ENCODE data around the gene AQP7.
"Not testable (repeated sequence)": the region's sequence is repeated elsewhere in the genome, so short reads cannot be mapped to it uniquely, and the experiment has no call there.

Gene AQP7

GRCh38 chr9:33402371-33402770, at the start of gene AQP7:
AQP7 (minus strand) TSS chr9:33402568; CDS start chr9:33401262, 1,306 bp downstream.
- DNase-seq (ENCODE audit: low read depth in 2 of 2), result not testable (repeated sequence)

DNA sequence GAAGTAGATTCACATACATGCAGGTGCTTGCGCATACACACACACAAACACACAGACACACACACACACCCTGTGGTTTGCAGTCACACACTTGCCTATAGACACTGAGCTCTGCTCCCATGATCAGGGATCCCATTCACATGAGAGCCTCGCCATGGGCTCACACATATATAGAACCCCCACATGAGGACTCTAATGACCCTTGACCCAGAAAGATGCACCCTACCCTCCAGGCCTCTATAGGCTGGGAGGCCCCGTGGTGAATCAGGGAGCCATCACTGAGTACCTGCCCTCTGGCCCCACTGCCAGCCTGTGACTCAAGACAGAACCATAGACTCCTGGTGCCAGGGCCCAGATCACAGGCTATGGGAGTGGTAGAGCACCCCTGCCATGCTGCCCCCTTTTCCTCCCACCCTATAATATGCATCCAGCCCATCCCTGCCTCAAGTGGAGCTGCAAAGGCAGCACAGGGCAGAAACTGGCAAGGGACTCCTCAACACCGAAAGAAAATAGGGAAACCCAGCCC, 48.3 kb upstream of the AQP7 start:
- no peak for DNase-seq (ENCODE audit: low read depth in 2 of 2)

- no peak for DNase-seq (ENCODE audit: low read depth in 2 of 2)
Measured at GRCh38 chr9:33449715-33450114, 47.3 kb upstream of the AQP7 start.

GRCh38 chr9:33447799-33448553, 45.6 kb upstream of the AQP7 start:
- no peak for DNase-seq (ENCODE audit: low read depth in 2 of 2)

DNA sequence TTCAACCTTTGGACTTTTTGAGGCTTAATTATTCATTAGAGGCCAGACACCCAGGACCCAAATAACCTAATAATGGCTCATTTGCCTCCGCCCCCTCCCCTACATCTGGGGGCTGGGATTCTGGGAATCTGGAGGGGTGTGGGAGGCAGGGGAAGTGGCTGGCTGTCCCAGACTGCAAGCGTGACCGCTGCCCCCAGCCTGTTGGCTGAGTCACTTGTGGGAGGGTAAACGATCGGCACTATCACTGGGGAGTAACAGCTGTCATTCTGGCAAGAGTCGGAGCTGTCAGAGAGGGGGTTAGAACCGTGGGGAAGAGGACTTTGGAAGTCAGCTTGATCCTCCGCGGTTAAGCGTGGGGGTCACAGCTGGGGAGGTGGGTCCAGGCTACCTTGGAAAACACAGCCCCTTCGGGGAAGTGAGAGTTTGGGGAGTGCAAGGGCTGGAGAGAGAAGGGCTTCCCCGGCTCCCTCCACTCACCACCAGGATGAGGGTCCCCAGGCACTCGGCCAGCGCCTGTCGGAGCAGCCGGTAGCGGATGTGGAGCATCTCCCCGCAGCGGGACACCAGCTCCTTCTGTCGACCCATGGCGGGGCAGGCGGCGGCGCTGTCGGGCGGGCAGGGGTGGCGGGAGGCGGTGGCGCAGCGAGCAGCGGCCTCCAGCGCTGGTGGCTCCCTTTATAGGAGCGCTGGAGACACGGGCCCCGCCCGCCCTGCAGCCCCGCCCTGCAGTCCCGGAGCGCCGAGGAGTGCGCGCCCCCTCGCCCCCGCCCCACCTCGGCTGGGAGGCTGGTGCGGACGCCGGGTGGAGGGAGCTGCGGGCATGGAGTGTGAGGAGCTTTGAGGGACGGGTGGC, 44.8 kb upstream of the AQP7 start, which contains the start of gene AQP3:
Gene AQP3, minus strand, starts transcription at position 648 of the 853 bp plus-strand sequence. Its CDS starts 63 bp downstream, at position 585.
- peak; percentile 38 to 52 for DNase-seq (ENCODE audit: low read depth in 2 of 2)

DNA sequence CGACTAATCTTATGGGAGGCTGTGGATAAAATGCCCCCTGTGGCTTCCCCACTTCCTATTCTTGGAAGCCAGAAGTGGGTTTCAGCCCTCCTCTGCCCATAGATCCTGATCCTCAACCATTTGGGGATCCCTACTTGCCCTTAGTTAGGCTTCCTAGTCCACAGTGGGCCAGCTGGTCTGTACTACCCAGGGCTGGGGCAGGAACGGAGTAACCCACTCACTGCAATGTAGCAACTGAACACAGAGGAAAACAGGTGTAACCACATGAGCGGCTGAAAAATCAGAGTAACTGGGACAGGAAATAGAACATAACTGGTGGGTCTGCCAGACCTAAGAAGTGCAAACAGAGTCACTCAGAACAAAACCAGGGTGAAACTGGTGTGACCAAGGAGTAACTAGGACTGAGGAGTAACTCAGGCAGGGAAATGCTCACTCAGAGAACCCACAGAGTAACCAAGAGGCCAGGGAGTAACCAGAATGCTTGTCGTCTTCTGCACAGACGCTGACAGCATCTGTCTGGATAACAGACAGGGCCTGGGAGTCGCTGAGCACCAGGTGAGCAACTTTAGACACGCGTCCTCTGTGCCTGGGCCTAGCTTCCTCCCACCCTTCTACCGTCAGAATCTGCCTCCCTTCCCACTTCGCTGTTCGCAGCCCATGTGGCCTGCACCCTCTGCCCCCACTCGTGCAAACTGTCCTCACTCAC, 44.0 kb upstream of the AQP7 start:
- DNase-seq (ENCODE audit: low read depth in 2 of 2), result peak; percentile 8 to 14

DNA sequence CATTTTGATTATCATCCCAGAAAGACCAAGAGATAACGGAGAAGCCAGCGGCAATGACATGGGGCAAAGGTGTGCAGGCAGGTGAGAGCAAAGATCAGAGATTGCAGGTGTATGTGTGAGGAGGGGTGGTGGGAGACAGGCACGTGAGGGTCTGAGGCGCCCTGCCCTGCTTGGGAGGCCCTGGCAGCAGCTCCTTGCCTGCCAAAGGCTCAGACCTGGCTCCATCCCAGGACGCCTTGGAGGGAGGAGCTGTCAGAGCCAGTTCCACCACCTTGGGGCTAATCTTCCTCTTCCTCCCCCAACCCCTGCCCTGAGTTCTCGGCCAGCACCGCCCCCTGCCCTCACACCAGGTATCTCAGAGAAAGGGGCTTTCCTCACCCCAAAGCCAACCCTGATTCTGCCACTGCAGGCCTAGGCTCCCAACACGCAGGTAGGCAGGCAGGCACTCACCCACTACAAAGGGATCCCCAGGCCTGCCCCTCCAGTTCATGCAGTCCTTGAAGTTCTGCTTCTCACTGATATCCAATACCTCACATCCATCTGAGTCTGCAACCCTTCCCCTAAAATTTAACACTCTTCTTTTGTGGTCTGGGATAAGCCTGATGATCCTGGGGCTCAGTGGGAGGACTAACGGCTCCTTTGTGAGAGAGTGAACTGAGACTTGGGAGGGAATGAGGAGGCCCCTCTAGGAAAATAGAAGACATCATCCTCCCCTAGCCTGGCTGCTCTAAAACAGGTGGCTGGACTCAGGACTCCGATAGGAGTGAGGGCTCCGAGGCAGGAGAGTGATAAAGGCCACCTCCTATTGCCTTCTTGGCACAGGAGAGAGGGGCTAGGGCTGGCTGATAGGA, 43.2 kb upstream of the AQP7 start:
- no peak for DNase-seq (ENCODE audit: low read depth in 2 of 2)

DNA sequence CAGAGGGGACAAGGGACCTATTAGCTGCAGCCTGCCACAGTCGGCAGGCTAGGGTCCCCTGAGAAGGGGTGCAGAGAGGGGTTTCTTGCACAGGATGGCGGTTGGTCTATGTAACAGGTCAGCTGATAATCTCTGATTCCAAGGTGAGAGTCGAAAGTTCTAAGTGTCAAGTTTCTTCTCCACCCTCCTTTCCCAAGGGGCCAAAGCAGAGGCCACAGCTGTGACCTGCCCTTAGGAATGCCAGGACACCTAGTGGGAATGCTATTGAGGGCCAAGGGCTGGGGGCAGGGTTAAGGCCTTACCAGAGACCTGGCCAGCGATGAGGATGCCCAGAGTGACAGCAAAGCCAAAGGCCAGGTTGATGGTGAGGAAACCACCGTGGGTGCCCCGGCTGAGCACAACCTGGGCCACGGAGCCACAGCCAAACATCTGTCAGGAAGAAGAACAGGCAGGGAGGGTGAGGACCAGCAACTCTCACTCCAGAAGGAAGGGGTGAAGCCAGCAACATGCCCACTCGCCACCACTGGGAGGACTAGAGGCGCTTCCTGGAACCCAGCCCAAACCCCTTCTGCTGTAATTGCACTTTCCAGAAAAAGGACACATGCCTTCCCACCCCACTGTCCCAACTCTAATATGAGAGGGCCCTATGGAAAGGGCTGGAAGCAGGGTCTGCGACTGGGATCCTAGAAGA, 41.2 kb upstream of the AQP7 start:
- DNase-seq (ENCODE audit: low read depth in 2 of 2), result no peak

- no peak for DNase-seq (ENCODE audit: low read depth in 2 of 2)
Measured at GRCh38 chr9:33443047-33443446, 40.7 kb upstream of the AQP7 start.

DNA sequence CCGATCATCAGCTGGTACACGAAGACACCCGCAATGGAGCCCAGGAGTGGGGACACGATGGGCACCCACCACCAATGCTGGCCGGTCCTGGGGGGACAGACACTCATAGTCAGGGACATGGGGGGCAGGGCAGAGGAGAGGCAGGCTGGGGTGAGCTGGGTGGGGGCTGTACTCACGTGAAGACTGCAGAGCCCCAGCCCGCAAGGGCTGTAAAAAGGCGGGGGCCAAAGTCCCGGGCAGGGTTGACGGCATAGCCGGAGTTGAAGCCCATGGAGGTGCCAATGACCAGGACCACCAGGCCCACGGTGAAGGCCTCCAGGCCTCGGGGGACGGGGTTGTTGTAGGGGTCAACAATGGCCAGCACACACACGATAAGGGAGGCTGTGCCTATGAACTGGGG, 39.8 kb upstream of the AQP7 start:
- no peak for DNase-seq (ENCODE audit: low read depth in 2 of 2)

DNA sequence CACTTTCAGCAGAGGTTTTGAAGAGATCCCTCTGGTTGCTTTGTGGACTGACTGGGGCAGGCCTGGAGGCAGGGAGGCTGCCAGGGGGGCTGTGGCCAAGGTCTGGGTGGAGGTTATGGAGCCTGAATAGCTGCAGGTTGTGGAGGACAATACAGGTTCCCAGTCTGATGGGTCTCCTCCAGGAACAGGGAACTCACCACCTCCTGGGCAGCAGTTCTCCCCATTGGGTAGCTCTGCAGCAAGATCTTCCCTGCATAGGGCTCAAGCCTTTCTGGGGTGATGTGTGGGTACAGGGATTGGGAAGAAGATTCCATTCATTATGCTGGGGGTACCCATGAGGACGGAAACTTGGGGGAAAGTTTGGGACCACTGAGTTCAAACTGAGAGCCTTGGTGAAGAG, 38.2 kb upstream of the AQP7 start:
- no peak for DNase-seq (ENCODE audit: low read depth in 2 of 2)

GRCh38 chr9:33440204-33440603, 37.8 kb upstream of the AQP7 start:
- DNase-seq (ENCODE audit: low read depth in 2 of 2), result no peak

DNA sequence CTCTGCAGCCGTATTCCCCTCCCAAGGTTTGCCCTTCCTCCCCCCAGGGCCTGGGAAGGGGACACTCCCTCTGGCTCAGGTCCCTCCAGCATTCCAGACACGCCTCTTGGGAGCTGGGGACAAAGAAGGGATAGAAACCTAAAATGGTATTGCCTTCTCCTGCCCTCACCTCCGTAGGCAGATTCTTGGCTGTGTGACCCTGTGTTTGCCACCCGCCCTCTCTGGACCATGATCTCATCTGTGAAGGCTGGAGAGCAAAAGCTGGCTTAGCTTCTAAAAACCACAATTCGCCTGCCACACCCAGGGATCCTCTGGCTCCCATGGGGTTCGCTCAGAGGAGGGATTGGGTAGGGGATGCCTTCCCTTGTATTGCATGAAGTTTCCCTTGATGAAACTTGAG, 37.4 kb upstream of the AQP7 start:
- DNase-seq (ENCODE audit: low read depth in 2 of 2), result no peak

DNA sequence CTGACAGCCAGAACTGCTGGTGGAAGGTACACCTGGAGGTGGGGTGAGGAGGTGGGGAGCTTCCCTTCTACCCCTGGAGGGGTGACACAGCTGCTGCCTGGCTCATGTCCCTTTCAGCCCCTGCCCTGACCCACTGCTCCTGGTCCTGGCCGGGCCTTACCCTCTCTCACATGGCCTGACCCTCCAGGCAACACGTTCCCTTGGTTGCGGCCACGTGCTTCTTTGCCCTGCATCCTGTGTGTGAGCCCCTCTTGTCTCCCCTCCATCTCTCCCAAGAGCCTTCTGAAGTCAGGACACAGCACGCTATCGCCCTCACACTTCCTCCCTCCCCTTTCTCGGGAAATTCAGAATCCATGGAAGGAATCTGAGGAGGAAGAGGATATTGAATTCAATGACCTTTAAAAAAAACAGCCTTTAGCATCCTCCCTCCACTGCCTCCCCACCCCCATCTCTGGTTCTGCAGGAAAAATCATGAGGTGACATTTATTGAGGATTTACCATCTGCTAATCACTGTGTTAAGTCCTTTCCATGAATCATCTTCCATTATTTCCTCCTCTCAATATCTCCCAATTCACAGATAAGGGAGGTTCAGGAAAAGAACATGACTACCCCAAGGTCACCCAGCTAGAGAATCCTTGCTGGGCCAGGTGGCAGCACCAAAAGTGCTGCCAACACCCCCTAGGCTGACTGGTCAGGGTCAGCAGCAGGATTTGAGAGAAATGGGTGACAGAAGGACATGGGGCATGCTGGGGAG, 36.7 kb upstream of the AQP7 start:
- no peak for DNase-seq (ENCODE audit: low read depth in 2 of 2)

DNA sequence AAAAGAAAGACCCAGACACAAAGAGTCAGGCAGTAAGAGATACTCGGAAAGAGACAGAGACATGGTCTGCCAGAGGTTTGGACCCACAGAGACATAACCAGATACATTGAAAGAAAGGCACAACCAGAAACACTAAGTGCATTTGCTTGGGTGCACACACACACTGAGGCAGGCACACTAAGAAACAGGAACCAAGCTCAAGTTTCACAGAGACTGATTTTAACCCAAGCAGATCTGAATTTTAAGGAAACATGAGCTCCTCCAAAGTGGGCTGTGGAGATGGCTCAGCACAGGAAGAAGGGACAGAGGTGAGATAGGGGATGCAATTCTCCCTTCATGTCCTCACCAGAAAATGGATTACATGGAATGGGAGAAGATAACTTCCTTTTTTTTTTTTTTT, 35.5 kb upstream of the AQP7 start:
- no peak for DNase-seq (ENCODE audit: low read depth in 2 of 2)

GRCh38 chr9:33437205-33437604, 34.8 kb upstream of the AQP7 start:
- DNase-seq (ENCODE audit: low read depth in 2 of 2), result no peak

- DNase-seq (ENCODE audit: low read depth in 2 of 2), result no peak
Measured at GRCh38 chr9:33436445-33436844, 34.1 kb upstream of the AQP7 start.

DNA sequence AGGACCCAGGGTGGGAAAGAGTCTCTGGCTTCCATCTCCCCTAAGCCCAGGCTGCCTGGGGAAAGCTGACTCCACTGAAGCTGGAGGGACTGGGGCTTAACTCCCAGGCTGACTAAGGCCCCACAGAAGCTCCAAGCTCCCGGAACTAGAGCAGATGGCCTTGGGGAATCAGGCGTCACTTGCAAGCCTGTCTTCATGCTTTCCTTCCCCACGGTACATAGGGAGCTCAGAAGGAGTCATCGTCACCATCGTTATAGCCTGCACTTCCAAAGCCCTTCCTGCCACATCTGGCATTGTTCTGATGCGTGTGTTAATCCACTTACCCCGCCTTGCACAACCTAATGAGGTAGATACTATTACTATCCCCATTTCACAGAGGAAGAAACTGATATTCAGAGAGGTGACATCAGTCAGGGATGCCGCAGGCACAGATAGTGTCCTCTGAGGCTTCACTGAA, 33.5 kb upstream of the AQP7 start:
- no peak for DNase-seq (ENCODE audit: low read depth in 2 of 2)

DNA sequence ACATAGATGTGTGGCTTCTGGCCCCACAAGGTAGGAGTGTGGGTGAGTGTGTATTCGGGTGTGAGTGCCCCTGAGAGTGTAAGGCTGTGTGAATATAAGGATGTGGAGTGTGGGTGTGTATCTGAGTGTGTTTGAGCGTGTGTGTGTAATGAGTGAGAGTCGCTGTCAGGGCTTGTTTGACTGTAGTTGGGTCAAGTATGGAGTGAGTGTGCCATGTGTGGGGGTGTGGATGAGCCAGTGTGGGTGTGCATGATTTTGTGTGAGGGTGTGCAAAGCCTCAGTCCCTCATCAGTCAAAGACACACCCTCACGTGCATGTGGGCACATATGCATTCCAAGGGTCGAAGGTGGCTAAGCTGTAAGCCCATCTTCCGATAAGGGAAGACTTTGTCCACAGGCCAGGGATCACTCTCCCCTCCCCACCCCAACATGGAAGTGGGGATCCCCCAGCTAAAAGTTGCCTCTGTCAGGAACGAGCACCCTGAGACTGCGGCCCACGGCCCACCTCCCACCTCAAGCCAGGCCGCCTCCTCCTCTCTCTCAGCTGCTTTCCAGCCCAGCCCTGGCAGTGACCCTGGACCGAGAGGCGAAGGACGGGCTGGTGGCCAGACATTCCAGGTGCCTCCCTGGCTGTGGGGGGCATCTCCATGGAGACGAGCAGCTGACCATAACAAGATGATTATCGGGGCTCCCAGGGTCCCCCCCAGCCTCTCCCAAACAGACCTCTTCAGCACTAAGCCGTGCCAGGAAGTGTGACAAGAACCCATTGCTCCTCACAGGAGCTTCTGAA, 32.1 kb upstream of the AQP7 start:
- DNase-seq (ENCODE audit: low read depth in 2 of 2), result no peak

Data from stimulated activated CD8-positive, alpha-beta memory T cell treated with anti-CD3 and anti-CD28 coated beads, Interleukin-2, amount 100 ng/mL, for 1 hour (primary cell).